Activated CD8-positive, alpha-beta memory T cell treated with anti-CD3 and anti-CD28 coated beads, Interleukin-2, amount 50 U/mL, for 48 hours (primary cell): ENCODE results near the gene KDM1B.

Source experiments
- DNase-seq: peaks from one replicate; pipeline ENCODE4 v3.0.0-alpha.2; 2020

The KDM1B gene, protein sequence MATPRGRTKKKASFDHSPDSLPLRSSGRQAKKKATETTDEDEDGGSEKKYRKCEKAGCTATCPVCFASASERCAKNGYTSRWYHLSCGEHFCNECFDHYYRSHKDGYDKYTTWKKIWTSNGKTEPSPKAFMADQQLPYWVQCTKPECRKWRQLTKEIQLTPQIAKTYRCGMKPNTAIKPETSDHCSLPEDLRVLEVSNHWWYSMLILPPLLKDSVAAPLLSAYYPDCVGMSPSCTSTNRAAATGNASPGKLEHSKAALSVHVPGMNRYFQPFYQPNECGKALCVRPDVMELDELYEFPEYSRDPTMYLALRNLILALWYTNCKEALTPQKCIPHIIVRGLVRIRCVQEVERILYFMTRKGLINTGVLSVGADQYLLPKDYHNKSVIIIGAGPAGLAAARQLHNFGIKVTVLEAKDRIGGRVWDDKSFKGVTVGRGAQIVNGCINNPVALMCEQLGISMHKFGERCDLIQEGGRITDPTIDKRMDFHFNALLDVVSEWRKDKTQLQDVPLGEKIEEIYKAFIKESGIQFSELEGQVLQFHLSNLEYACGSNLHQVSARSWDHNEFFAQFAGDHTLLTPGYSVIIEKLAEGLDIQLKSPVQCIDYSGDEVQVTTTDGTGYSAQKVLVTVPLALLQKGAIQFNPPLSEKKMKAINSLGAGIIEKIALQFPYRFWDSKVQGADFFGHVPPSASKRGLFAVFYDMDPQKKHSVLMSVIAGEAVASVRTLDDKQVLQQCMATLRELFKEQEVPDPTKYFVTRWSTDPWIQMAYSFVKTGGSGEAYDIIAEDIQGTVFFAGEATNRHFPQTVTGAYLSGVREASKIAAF

GRCh38 chr6:18155150-18155863 is at the start of gene KDM1B:
TSS of gene KDM1B (plus strand) at chr6:18155422. CDS start at chr6:18159896, 4,474 bp downstream.
- peak; percentile 98 for DNase-seq

DNA sequence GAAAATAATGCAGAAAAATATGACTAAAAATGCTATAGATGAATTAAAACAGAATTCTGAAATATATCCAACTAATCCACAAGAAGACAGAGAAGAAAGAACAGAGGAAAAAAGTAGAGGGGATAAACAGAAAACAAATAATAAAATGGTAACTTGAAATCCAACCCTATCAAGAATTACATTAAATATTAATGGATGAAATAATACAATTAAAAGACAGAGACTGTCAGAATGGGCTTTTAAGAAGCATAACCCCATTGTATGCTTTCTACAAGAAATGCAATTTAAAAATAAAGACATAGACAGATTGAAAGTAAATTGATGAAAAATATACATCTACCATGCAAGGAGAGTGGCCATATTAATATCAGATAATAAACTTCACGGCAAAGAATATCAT is 48.2 kb upstream of the KDM1B start:
- DNase-seq = no peak

GRCh38 chr6:18110162-18110561 is 45.1 kb upstream of the KDM1B start:
- DNase-seq = no peak

DNA sequence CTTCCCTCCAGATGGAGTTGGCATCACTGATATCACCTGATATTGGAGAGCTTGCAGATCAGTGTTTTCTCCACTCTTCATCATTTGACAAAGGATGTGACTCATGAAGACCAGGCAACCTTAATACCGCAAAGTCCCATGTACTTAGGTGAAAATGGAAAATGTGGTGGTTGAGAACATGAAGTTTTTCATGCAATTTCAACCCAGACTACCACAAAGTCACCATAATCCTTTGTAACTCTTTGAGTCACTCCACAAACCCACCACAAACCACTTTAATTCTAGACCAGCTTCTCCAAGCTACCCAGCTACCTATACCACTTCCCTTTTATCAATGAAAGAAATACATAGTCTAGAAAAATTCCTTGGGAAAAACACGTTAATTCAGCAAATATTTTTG is 39.9 kb upstream of the KDM1B start:
- no peak for DNase-seq

DNA sequence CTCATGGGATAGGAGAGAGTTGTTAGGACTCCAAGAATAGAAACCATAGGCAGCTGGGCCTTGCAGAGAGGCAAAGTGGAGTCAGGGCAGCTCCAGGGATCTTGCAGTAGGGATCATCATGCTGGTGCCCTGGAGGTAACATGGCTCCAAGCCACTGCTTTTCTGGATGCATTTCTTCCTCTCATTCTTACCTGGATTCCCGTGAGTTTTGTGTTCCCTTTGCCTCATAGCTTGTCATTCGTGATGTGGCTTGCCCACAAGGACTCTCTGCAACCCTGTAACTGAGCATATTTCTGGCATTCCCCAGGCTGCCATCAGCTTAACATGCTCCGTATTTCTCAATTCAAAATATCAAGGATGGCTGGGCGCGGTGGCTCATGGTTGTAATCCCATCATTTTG is 38.1 kb upstream of the KDM1B start:
- no peak for DNase-seq

- no peak for DNase-seq
Observed at GRCh38 chr6:18118330-18118729, 36.9 kb upstream of the KDM1B start.

DNA sequence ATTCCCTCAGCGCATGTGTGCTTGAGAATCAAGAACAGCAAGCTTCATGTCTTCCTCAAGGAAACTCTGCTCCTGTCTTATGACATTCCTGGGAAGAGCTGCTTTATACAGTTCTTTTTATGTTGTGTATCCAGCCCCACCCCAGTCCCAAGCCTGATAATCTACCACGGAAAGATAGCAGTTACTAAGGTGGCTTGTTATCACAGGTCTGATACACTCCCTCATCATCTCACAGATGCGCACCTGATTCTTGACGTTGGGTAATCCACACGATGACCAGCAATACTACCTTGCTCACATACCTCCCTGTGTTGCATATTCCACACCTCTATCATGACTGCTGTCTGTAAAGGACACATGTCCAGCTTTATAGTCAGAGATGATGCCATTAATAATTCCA is 36.0 kb upstream of the KDM1B start:
- DNase-seq = no peak

DNA sequence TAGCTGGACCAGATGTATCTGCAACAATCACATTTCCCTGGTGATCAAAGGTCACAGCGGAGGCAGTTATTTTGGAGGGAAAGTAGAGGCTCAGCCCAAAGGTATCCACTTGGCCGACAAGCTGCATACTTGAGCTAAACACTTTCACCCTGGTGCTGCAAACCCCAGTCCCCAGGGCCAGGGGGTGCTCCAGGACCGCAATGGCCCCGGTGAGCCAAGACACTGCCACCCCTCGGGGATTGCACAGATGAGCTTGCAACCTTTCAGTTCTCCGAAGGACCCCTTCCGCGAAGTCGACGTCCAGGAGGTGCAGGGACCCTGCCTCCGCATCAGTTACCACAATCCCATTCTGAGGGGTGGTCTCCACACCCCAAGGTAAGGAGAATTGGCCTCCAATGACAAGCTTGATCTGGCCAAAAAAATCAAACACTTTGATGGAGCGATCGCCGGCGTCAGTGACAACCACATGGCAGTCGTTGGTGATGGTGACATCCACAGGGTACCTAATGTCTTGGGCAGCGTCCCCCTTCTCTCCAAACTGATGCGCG is 33.6 kb upstream of the KDM1B start:
- DNase-seq = no peak

- DNase-seq = peak; percentile 87
Observed at GRCh38 chr6:18122128-18123093, 32.8 kb upstream of the KDM1B start, which contains the start of gene NHLRC1. TSS of gene NHLRC1 (minus strand) at chr6:18122677. CDS start at chr6:18122606, 71 bp downstream.

GRCh38 chr6:18126121-18126520 is 29.1 kb upstream of the KDM1B start:
- no peak for DNase-seq

DNA sequence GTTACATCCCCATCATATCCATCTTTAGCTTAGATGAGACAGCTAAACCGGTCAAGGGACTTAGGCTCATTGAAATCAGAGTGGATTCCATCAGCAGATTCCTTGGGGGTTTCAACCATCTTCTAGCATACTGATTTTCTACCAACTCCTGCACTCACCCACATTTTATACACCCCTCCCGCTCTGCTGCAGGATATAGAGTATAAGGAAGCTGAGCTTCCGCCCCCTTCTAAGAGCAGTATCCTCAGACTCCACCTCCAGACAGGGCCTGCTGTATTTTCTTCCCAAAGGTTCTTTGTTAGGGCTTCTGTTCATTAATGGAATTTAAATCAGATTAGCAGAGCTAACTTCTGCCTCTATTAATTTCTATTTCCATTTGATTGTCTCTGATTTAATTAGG is 22.9 kb upstream of the KDM1B start:
- DNase-seq = no peak

GRCh38 chr6:18135171-18135570 is 20.1 kb upstream of the KDM1B start:
- no peak for DNase-seq

DNA sequence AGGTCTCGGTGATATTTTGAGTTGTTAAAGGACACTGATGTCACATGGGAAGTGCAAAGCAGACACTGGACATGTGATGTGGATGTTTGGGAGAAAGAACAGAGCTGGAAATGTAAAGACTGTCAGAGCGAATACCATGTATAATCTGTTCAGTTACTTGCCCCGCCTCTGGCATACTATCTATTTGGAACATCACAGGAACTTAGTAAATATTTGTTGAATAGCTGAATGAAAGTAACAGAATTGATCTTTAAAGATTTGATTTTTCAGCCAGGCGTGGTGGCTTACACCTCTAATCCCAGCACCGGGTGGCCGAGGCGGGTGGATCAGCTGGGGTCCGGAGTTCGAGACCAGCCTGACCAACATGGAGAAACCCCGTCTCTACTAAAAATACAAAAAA is 19.0 kb upstream of the KDM1B start:
- DNase-seq = no peak

DNA sequence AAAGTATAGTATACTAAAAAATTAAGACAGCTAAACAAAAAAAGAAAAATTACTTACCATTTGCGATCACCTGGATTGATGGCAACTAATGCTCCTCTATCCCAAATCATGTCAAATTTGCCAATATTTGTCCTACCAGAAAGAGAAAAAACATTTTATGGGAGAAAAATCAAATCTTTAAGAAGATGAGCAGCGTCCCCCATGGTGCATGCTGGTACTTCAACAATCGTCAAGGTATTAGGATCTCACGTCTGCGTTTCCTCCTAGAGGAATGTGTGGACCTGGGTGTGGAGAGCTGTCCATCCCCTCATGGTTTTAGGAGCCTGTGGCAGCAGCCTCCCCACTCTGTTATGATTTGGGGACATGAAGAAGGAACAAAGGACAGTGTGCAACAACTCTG is 16.3 kb upstream of the KDM1B start:
- no peak for DNase-seq

- DNase-seq = no peak
Observed at GRCh38 chr6:18139935-18140621, 15.1 kb upstream of the KDM1B start.

- DNase-seq = no peak
Observed at GRCh38 chr6:18141805-18142590, 13.2 kb upstream of the KDM1B start.

DNA sequence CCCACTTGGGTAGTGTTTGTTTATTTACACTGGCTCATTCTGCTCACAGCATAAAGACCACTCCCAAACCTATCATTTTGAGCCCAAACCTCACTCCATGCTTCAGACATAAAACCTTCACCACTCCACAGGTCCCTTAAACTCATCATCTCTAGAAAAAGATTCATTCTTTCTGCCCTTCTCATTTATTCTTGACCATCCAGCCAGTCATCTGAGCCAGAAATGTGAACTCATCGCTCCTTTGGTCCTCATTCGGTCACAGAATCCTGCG is 12.7 kb upstream of the KDM1B start:
- DNase-seq = no peak

DNA sequence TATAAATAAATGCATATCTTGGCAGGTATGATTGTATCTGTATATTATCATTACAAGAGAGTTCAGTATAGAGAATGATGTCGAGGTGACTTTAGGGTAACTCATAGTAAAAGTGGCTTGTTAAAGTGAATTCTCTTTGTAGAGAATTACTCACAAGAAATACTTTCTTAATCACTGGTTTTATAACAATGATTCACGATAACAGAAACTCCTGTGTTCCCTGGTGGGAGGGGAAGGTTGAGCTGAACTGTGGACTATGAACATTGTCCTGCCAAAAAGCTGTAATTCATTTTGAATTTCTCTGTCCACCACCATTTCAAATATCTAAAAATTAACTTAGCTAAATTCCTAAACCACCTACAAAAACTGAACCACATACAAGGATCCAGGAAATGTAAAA is 8.1 kb upstream of the KDM1B start:
- DNase-seq = no peak

DNA sequence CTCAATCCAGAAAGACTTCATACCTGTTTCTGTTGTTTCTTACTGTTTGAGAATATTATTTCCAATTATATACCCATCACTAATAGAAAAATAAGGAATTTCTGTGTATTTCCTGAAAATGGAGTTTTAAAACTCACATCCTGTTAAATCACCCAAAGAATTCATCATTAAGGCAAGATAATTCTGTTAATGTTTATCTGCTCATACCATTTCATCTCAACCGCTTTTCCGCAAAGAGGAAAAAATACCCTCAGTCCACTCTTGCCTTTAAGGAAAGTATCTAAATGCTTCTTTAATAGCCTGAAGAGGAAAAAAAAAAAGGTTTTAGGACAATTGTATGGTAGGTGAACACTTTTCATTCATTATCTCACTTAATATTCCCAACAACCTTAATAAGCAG is 7.6 kb upstream of the KDM1B start:
- DNase-seq = no peak

- no peak for DNase-seq
Observed at GRCh38 chr6:18148304-18149025, 6.8 kb upstream of the KDM1B start.
